DND-41 (cell line): Measurements from ENCODE around the gene LCK.

Experiments used
- ATAC-seq: fragments of 200-7000 bp; cut with Tn5 transposase; 3 replicates; pipeline ENCODE4 v1.9.1; 2021; ENCODE audit warnings: low read depth; ENCODE audit not compliant: insufficient read depth
- DNase-seq: peaks from one replicate; pipeline ENCODE4 v3.0.0-alpha.2; 2020
- H2AFZ ChIP-seq: 2 replicates; pipeline ENCODE4 v1.6.0; 2012; ENCODE audit warnings: low read depth, low read length
- H3K27ac ChIP-seq: 2 replicates; pipeline ENCODE4 v1.5.1; 2012; ENCODE audit warnings: low read length, inconsistent platforms
- H3K27me3 ChIP-seq: fragments of 200-600 bp; sonication (generic); 2 replicates; pipeline ENCODE4 v1.6.0; 2012; ENCODE audit warnings: low read length, mild to moderate bottlenecking, inconsistent platforms; ENCODE audit not compliant: insufficient read depth, poor library complexity
- H3K36me3 ChIP-seq: 2 replicates; pipeline ENCODE4 v1.5.1; 2012; ENCODE audit warnings: low read length, inconsistent platforms; ENCODE audit not compliant: insufficient read depth
- H3K4me1 ChIP-seq: 2 replicates; pipeline ENCODE4 v1.5.1; 2012; ENCODE audit warnings: mild to moderate bottlenecking, low read length; ENCODE audit not compliant: insufficient read depth
- H3K4me2 ChIP-seq: 2 replicates; pipeline ENCODE4 v1.6.0; 2012; ENCODE audit warnings: mild to moderate bottlenecking, moderate library complexity, low read length, inconsistent platforms; ENCODE audit not compliant: insufficient read depth
- H3K4me3 ChIP-seq, 2 experiments: fragments of 200-600 bp in 1 of 2; shearing (Covaris generic) in 1 of 2; 2 replicates each; pipeline ENCODE4 v1.5.1; 2012 to 2016; ENCODE audit warnings: inconsistent platforms in 2 of 2, low read length in 2 of 2, mild to moderate bottlenecking in 2 of 2, low read depth in 1 of 2, moderate library complexity in 1 of 2
- H3K79me2 ChIP-seq: 2 replicates; pipeline ENCODE4 v1.6.0; 2012; ENCODE audit warnings: low read length, inconsistent platforms; ENCODE audit not compliant: insufficient read depth
- H3K9ac ChIP-seq: 2 replicates; pipeline ENCODE4 v1.6.0; 2012; ENCODE audit warnings: low read depth, mild to moderate bottlenecking, inconsistent platforms, low read length, moderate library complexity
- H3K9me3 ChIP-seq: 2 replicates; pipeline ENCODE4 v1.5.1; 2012; ENCODE audit warnings: low read length, moderate library complexity, mild to moderate bottlenecking, inconsistent platforms; ENCODE audit not compliant: insufficient read depth, severe bottlenecking
- H4K20me1 ChIP-seq: 2 replicates; pipeline ENCODE4 v1.6.0; 2012; ENCODE audit warnings: low read length; ENCODE audit not compliant: insufficient read depth
- EZH2 ChIP-seq: IDR thresholded peaks from 3 replicates; pipeline ENCODE4 v1.6.1; 2012; ENCODE audit warnings: borderline replicate concordance, low read depth, mild to moderate bottlenecking, moderate library complexity, low read length, inconsistent platforms; ENCODE audit not compliant: severe bottlenecking
- TF ChIP-seq, protein P1 (sequence below): IDR thresholded peaks from 2 replicates; pipeline ENCODE4 v1.5.1; 2012; ENCODE audit warnings: borderline replicate concordance, low read length, moderate library complexity, mild to moderate bottlenecking; ENCODE audit not compliant: poor library complexity, severe bottlenecking; ENCODE audit errors: extremely low read depth

The LCK gene

DNA sequence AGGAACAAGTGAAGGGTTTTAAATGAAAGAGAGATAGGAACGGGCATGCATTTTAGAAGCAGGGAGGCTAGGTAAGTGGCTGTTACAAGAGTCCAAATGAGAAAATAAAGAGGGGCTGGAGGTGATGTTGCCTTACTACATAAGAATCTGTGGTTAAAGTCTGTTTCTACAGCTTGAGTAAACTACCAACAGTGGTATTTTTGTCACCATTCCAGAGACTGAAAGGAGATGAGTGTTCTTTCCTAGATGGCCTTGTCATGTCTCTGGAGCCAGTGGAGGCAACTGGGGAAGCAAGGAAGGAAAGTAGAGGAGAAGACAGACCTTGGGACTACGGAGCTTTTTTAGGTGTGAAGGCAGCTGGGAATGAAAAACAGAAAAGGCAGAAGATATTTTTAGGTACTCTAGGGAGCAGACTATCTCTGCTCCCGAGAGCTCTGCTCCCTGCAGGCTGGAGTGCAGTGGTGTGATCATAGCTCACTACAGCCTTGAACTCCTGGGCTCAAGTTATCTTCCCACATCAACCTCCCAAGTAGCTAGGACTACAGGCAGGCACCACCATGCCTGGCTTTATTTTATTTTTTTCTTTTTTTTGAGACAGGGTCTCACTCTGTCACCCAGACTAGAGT, 53.0 kb downstream of the LCK start:
- Histone ChIP-seq H4K20me1 (peaks cover 43% of the 10 kb centered on the region; the same call in 1 of the 2 replicates), H2AFZ (no peak overlapping the region), H3K79me2 (peaks cover 97% of the 10 kb centered on the region), H3K9ac (no peak overlapping the region), H3K27ac (no peak overlapping the region), H3K36me3 (peaks cover 78% of the 10 kb centered on the region), H3K27me3 (no peaks in the 10 kb centered on the region), H3K4me2 (no peak overlapping the region), H3K9me3 (no peaks in the 10 kb centered on the region), H3K4me3 (no peak overlapping the region), H3K4me1 (no peaks in the 10 kb centered on the region)
- DNase-seq = no peak
- TF ChIP-seq, protein P1, sequence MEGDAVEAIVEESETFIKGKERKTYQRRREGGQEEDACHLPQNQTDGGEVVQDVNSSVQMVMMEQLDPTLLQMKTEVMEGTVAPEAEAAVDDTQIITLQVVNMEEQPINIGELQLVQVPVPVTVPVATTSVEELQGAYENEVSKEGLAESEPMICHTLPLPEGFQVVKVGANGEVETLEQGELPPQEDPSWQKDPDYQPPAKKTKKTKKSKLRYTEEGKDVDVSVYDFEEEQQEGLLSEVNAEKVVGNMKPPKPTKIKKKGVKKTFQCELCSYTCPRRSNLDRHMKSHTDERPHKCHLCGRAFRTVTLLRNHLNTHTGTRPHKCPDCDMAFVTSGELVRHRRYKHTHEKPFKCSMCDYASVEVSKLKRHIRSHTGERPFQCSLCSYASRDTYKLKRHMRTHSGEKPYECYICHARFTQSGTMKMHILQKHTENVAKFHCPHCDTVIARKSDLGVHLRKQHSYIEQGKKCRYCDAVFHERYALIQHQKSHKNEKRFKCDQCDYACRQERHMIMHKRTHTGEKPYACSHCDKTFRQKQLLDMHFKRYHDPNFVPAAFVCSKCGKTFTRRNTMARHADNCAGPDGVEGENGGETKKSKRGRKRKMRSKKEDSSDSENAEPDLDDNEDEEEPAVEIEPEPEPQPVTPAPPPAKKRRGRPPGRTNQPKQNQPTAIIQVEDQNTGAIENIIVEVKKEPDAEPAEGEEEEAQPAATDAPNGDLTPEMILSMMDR = no peak
- no peak for TF ChIP-seq EZH2
- ATAC-seq = no peak

DNA sequence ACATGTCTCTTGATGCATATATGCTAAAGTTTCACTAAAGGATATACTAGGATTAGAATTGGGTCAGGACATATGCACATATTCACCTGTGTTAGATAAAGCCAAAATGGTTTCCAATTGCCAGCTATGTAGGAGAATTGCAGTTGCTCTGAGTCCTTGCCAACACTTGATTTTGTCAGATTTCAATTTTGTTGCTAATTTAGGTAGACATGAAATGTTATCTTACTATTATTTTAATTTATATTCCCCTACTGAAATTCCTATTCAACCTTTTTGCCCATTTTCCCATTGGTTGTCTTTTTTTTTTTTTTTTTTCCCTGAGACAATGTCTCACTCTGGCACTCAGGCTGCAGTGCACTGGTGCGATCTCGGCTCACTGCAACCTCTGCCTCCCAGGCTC, 54.2 kb downstream of the LCK start:
- DNase-seq = no peak

DNA sequence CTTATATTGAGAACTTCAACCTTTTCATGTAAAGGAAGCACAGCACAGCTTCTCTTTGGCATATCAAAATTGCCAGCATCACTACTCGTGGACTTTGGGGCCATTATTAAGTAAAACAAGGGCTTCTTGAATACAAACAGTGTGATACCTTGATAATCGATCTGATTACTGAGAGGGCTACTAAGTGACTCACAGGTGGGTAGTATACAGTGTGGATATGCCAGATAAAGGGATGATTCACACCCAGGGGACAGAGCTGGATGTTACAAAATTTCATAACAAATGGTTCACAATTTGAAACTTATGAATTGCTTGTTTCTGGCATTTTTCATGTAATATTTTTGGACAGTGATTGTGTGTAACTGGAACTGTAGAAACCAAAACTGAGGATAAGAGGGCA, 56.3 kb downstream of the LCK start:
- ATAC-seq (no peak), DNase-seq (no peak)
- TF ChIP-seq, protein P1 = no peak
- TF ChIP-seq EZH2 = no peak
- H3K79me2 ChIP-seq = peaks cover 98% of the 10 kb centered on the region
- no peaks in the 10 kb centered on the region for H3K9me3 ChIP-seq
- H3K4me2 ChIP-seq = no peak overlapping the region
- H3K9ac ChIP-seq = no peak overlapping the region
- no peak overlapping the region for H2AFZ ChIP-seq
- H3K4me1 ChIP-seq = no peaks in the 10 kb centered on the region
- H3K36me3 ChIP-seq = peaks cover 66% of the 10 kb centered on the region
- no peak overlapping the region for H3K27ac ChIP-seq
- H3K4me3 ChIP-seq = no peak overlapping the region
- H3K27me3 ChIP-seq = no peaks in the 10 kb centered on the region
- H4K20me1 ChIP-seq = peaks cover 46% of the 10 kb centered on the region; the same call in 1 of the 2 replicates

More for the DNA sequence above, 54.2 kb downstream of the LCK start:
- TF ChIP-seq, protein P1 = no peak
- no peak for TF ChIP-seq EZH2
- H3K4me1 ChIP-seq = no peaks in the 10 kb centered on the region
- H3K4me3 ChIP-seq = no peak overlapping the region
- H2AFZ ChIP-seq = no peak overlapping the region
- no peaks in the 10 kb centered on the region for H3K9me3 ChIP-seq
- no peak overlapping the region for H3K9ac ChIP-seq
- H3K36me3 ChIP-seq = peaks cover 80% of the 10 kb centered on the region
- no peak for ATAC-seq
- H3K79me2 ChIP-seq = peaks cover 97% of the 10 kb centered on the region
- H3K27me3 ChIP-seq = no peaks in the 10 kb centered on the region
- no peak overlapping the region for H3K4me2 ChIP-seq
- H3K27ac ChIP-seq = no peak overlapping the region
- peaks cover 41% of the 10 kb centered on the region; the same call in 1 of the 2 replicates for H4K20me1 ChIP-seq
